Trophoblast cell (in vitro differentiated cells and primary cell): ENCODE results near the gene NEGR1.

ENCODE experiments used
- DNase-seq, 2 donors: peaks; one replicate each; pipeline ENCODE4 v3.0.0-alpha.2; 2016
- H2AFZ ChIP-seq: 2 replicates; pipeline ENCODE4 v1.6.1; 2013; ENCODE audit warnings: low read length, moderate library complexity, mild to moderate bottlenecking; ENCODE audit not compliant: insufficient read depth, poor library complexity
- H2AK5ac ChIP-seq: 2 replicates; pipeline ENCODE4 v1.6.1; 2013; ENCODE audit warnings: mild to moderate bottlenecking, low read length
- H2BK120ac ChIP-seq: 2 replicates; pipeline ENCODE4 v1.6.1; 2013; ENCODE audit warnings: low read length, mild to moderate bottlenecking, moderate library complexity; ENCODE audit not compliant: insufficient read depth, poor library complexity
- H2BK12ac ChIP-seq: 2 replicates; pipeline ENCODE4 v1.6.1; 2013; ENCODE audit warnings: mild to moderate bottlenecking, low read length, moderate library complexity
- H2BK5ac ChIP-seq: 2 replicates; pipeline ENCODE4 v1.6.1; 2013; ENCODE audit warnings: low read length, low read depth, moderate library complexity, mild to moderate bottlenecking; ENCODE audit not compliant: poor library complexity
- H3K14ac ChIP-seq: 2 replicates; pipeline ENCODE4 v1.6.1; 2013; ENCODE audit warnings: mild to moderate bottlenecking, low read length
- H3K18ac ChIP-seq: 2 replicates; pipeline ENCODE4 v1.6.1; 2013; ENCODE audit warnings: mild to moderate bottlenecking, low read length
- H3K23ac ChIP-seq: 2 replicates; pipeline ENCODE4 v1.6.1; 2013; ENCODE audit warnings: low read length
- H3K27ac ChIP-seq: 2 replicates; pipeline ENCODE4 v1.5.1; 2013; ENCODE audit warnings: low read depth, mild to moderate bottlenecking, inconsistent platforms, low read length, moderate library complexity
- H3K27me3 ChIP-seq: 2 replicates; pipeline ENCODE4 v1.6.1; 2013; ENCODE audit warnings: inconsistent platforms, mild to moderate bottlenecking, low read length, moderate library complexity; ENCODE audit not compliant: insufficient read depth
- H3K36me3 ChIP-seq, 2 experiments: 1 replicate in 1 of 2; 2 replicates in 1 of 2; pipeline ENCODE4 v1.6.1; 2013; ENCODE audit warnings: low read length in 2 of 2, mild to moderate bottlenecking in 2 of 2, moderate library complexity in 1 of 2; ENCODE audit not compliant: insufficient read depth in 2 of 2, control insufficient read depth in 1 of 2
- H3K4ac ChIP-seq: 2 replicates; pipeline ENCODE4 v1.6.1; 2013; ENCODE audit warnings: low read depth, mild to moderate bottlenecking, low read length, moderate library complexity
- H3K4me1 ChIP-seq, 2 experiments: 1 replicate in 1 of 2; 2 replicates in 1 of 2; pipeline ENCODE4 v1.6.1; 2013; ENCODE audit warnings: low read length in 2 of 2, mild to moderate bottlenecking in 2 of 2, moderate library complexity in 1 of 2; ENCODE audit not compliant: insufficient read depth in 2 of 2, control insufficient read depth in 1 of 2
- H3K4me2 ChIP-seq: 2 replicates; pipeline ENCODE4 v1.6.1; 2013; ENCODE audit warnings: inconsistent platforms, mild to moderate bottlenecking, low read length, moderate library complexity
- H3K4me3 ChIP-seq: 2 replicates; pipeline ENCODE4 v1.5.1; 2013; ENCODE audit warnings: mild to moderate bottlenecking, low read depth, low read length, inconsistent platforms
- H3K79me1 ChIP-seq: one replicate; pipeline ENCODE4 v1.6.1; 2013; ENCODE audit warnings: low read length
- H3K79me2 ChIP-seq: 2 replicates; pipeline ENCODE4 v1.6.1; 2013; ENCODE audit warnings: low read length, mild to moderate bottlenecking; ENCODE audit not compliant: control insufficient read depth, insufficient read depth, poor library complexity
- H3K9ac ChIP-seq: 2 replicates; pipeline ENCODE4 v1.6.1; 2013; ENCODE audit warnings: mild to moderate bottlenecking, low read length
- H3K9me3 ChIP-seq: 2 replicates; pipeline ENCODE4 v1.6.1; 2013; ENCODE audit warnings: low read depth, mild to moderate bottlenecking, control low read depth, inconsistent platforms, low read length; ENCODE audit not compliant: insufficient read depth
- H4K12ac ChIP-seq: 2 replicates; pipeline ENCODE4 v1.6.1; 2013; ENCODE audit warnings: low read depth, mild to moderate bottlenecking, low read length, moderate library complexity
- H4K8ac ChIP-seq: 2 replicates; pipeline ENCODE4 v1.6.1; 2013; ENCODE audit warnings: low read depth, mild to moderate bottlenecking, low read length, moderate library complexity
- H4K91ac ChIP-seq: one replicate; pipeline ENCODE4 v1.6.1; 2013; ENCODE audit warnings: low read depth, mild to moderate bottlenecking, low read length, moderate library complexity
- WGBS: extraction: QIAGEN DNeasy Blood & Tissue Kit; methylation state at CpG from one replicate; pipeline ENCODE4 v1.1.7; 2013; ENCODE audit warnings: missing lambda C conversion rate; ENCODE audit not compliant: insufficient read length, insufficient coverage; ENCODE audit errors: extremely low coverage; 5-methylcytosine and 5-hydroxymethylcytosine counted together

Gene NEGR1

GRCh38 chr1:71414179-71414578 lies 868.2 kb downstream of the NEGR1 start:
- H3K4ac ChIP-seq, result no peak overlapping the region
- H3K79me1 ChIP-seq, result no peaks in the 10 kb centered on the region
- no peak overlapping the region for H4K8ac ChIP-seq
- no peaks in the 10 kb centered on the region for H3K4me1 ChIP-seq
- H3K4me3 ChIP-seq, result no peak overlapping the region
- no peak overlapping the region for H2BK120ac ChIP-seq
- H3K79me2 ChIP-seq, result no peaks in the 10 kb centered on the region
- H3K36me3 ChIP-seq, result no peaks in the 10 kb centered on the region
- DNase-seq, result no peak
- no peak overlapping the region for H3K9ac ChIP-seq
- H2BK5ac ChIP-seq, result no peak overlapping the region
- no CpG with 5 or more reads among the region's 2 CpGs for WGBS
- no peak overlapping the region for H2BK12ac ChIP-seq
- H4K91ac ChIP-seq, result no peak overlapping the region
- no peaks in the 10 kb centered on the region for H3K9me3 ChIP-seq
- H4K12ac ChIP-seq, result no peak overlapping the region
- no peak overlapping the region for H3K23ac ChIP-seq
- H3K14ac ChIP-seq, result no peak overlapping the region
- H3K18ac ChIP-seq, result no peak overlapping the region
- H3K4me2 ChIP-seq, result no peak overlapping the region
- no peaks in the 10 kb centered on the region for H3K27me3 ChIP-seq
- H2AFZ ChIP-seq, result no peak overlapping the region
- H2AK5ac ChIP-seq, result no peak overlapping the region
- H3K27ac ChIP-seq, result no peak overlapping the region

GRCh38 chr1:71413441-71414175 lies 868.7 kb downstream of the NEGR1 start:
- DNase-seq, result no peak
- Histone ChIP-seq H3K4me3 (no peak overlapping the region), H3K79me2 (no peaks in the 10 kb centered on the region), H2BK120ac (no peak overlapping the region), H3K4ac (no peak overlapping the region), H3K79me1 (no peaks in the 10 kb centered on the region), H3K4me2 (no peak overlapping the region), H3K27ac (no peak overlapping the region), H3K23ac (no peak overlapping the region), H3K27me3 (no peaks in the 10 kb centered on the region), H2AFZ (no peak overlapping the region), H4K91ac (no peak overlapping the region), H3K18ac (no peak overlapping the region), H3K36me3 (no peaks in the 10 kb centered on the region), H3K9ac (no peak overlapping the region), H3K14ac (no peak overlapping the region), H4K8ac (no peak overlapping the region), H3K9me3 (no peaks in the 10 kb centered on the region), H2BK5ac (no peak overlapping the region), H2AK5ac (no peak overlapping the region), H3K4me1 (no peaks in the 10 kb centered on the region), H2BK12ac (no peak overlapping the region), H4K12ac (no peak overlapping the region)
- whole genome bisulfite sequencing, result no CpG with 5 or more reads among the region's 3 CpGs

- Histone ChIP-seq H2BK12ac (no peak overlapping the region), H3K4me2 (no peak overlapping the region), H3K18ac (no peak overlapping the region), H3K9me3 (no peaks in the 10 kb centered on the region), H3K27me3 (no peaks in the 10 kb centered on the region), H2AK5ac (no peak overlapping the region), H3K4me3 (no peak overlapping the region), H3K23ac (no peak overlapping the region), H3K79me2 (no peaks in the 10 kb centered on the region), H4K12ac (no peak overlapping the region), H2BK5ac (no peak overlapping the region), H3K79me1 (no peaks in the 10 kb centered on the region), H2AFZ (no peak overlapping the region), H3K14ac (no peak overlapping the region), H3K4ac (no peak overlapping the region), H4K8ac (no peak overlapping the region), H3K27ac (no peak overlapping the region), H3K36me3 (no peaks in the 10 kb centered on the region), H2BK120ac (no peak overlapping the region), H3K4me1 (no peaks in the 10 kb centered on the region), H3K9ac (no peak overlapping the region), H4K91ac (no peak overlapping the region)
- DNase-seq, result no peak
Observed at GRCh38 chr1:71400050-71400449, 882.3 kb downstream of the NEGR1 start.

- Histone ChIP-seq H3K23ac (no peak overlapping the region), H3K14ac (no peak overlapping the region), H4K8ac (no peak overlapping the region), H2BK5ac (no peak overlapping the region), H2AK5ac (no peak overlapping the region), H2BK12ac (no peak overlapping the region), H3K79me1 (no peaks in the 10 kb centered on the region), H3K79me2 (no peaks in the 10 kb centered on the region), H3K4me2 (no peak overlapping the region), H3K9me3 (no peaks in the 10 kb centered on the region), H3K4me1 (no peaks in the 10 kb centered on the region), H4K91ac (no peak overlapping the region), H2AFZ (no peak overlapping the region), H4K12ac (no peak overlapping the region), H3K18ac (no peak overlapping the region), H3K4ac (no peak overlapping the region), H3K4me3 (no peak overlapping the region), H3K27ac (no peak overlapping the region), H3K36me3 (no peaks in the 10 kb centered on the region), H3K9ac (no peak overlapping the region), H3K27me3 (no peaks in the 10 kb centered on the region), H2BK120ac (no peak overlapping the region)
- WGBS, result no CpG with 5 or more reads among the region's 2 CpGs
- DNase-seq, result no peak
Observed at GRCh38 chr1:71399594-71399993, 882.7 kb downstream of the NEGR1 start.
